ENCODE results near the gene PLA2G2D.

Gene PLA2G2D

GRCh38 chr1:20160034-20160433 is 40.7 kb upstream of the PLA2G2D start:
- H3K4me2 ChIP-seq (ENCODE audit: low read length), result no peak overlapping the region

DNA sequence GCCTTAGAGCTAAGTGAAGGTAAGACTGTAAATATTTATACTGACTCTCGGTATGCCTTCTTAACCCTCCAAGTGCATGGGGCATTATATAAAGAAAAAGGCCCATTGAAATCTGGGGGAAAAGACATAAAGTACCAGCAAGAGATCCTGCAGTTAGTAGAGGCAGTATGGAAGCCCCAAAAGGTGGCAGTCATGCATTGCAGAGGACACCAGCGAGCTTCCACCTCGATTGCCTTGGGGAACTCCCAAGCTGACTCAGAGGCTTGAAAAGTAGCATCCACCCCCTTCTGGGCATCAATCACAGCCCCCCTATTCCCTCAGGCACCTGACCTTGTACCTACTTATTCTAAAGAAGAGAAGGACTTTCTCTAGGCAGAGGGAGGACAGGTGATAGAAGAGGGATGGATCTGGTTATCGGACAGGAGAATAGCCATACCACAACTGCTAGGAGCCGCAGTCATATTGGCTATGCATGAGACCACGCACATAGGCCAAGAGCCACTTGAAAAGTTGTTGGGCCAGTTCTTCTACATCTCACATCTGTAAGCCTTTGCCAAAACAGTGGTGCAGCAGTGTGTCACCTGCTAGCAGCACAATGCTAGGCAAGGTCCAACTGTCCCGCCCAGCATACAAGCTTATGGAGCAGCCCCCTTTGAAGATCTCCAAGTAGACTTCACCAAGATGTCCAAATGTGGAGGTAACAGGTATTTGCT is 39.2 kb upstream of the PLA2G2D start:
- Histone ChIP-seq H3K79me2 (ENCODE audit: control insufficient read depth, low read length) (no peaks in the 10 kb centered on the region), H3K4me2 (ENCODE audit: low read length) (no peak overlapping the region), H3K27me3 (ENCODE audit: control insufficient read depth, low read length) (no peaks in the 10 kb centered on the region), H4K20me1 (ENCODE audit: control insufficient read depth, insufficient read depth, low read depth, low read length) (no peaks in the 10 kb centered on the region), H3K9me2 (replicated peaks; ENCODE audit: control insufficient read depth, low read length) (no peaks in the 10 kb centered on the region), H3K4me3 (ENCODE audit: low read length) (no peak overlapping the region), H3K27ac (ENCODE audit: low read depth, low read length) (no peak overlapping the region), H3F3A (ENCODE audit: control insufficient read depth, insufficient read depth) (no peaks in the 10 kb centered on the region), H3K36me3 (ENCODE audit: control insufficient read depth, low read length) (no peaks in the 10 kb centered on the region), H3K4me1 (ENCODE audit: control insufficient read depth, low read length) (no peaks in the 10 kb centered on the region), H3K9me3 (ENCODE audit: control insufficient read depth, insufficient read depth, low read length) (peaks cover 19% of the 10 kb centered on the region)
- TF ChIP-seq EZH2phosphoT487 (IDR thresholded peaks at IDR 0.05; ENCODE audit: borderline replicate concordance, low read length) (no peak), CTCF (IDR thresholded peaks at IDR 0.05; ENCODE audit: low read depth, low read length, poor library complexity, severe bottlenecking) (no peak)

More at GRCh38 chr1:20160034-20160433, 40.7 kb upstream of the PLA2G2D start:
- H3K9me3 ChIP-seq (ENCODE audit: control insufficient read depth, insufficient read depth, low read length), result peaks cover 19% of the 10 kb centered on the region
- no peaks in the 10 kb centered on the region for H3K79me2 ChIP-seq (ENCODE audit: control insufficient read depth, low read length)
- H3K4me3 ChIP-seq (ENCODE audit: low read length), result no peak overlapping the region
- no peaks in the 10 kb centered on the region for H3K4me1 ChIP-seq (ENCODE audit: control insufficient read depth, low read length)
- no peaks in the 10 kb centered on the region for H3K9me2 ChIP-seq (replicated peaks; ENCODE audit: control insufficient read depth, low read length)
- H3F3A ChIP-seq (ENCODE audit: control insufficient read depth, insufficient read depth), result no peaks in the 10 kb centered on the region
- TF ChIP-seq EZH2phosphoT487 (IDR thresholded peaks at IDR 0.05; ENCODE audit: borderline replicate concordance, low read length) (no peak), CTCF (IDR thresholded peaks at IDR 0.05; ENCODE audit: low read depth, low read length, poor library complexity, severe bottlenecking) (no peak)
- no peak overlapping the region for H3K27ac ChIP-seq (ENCODE audit: low read depth, low read length)
- H3K27me3 ChIP-seq (ENCODE audit: control insufficient read depth, low read length), result no peaks in the 10 kb centered on the region
- no peaks in the 10 kb centered on the region for H4K20me1 ChIP-seq (ENCODE audit: control insufficient read depth, insufficient read depth, low read depth, low read length)
- H3K36me3 ChIP-seq (ENCODE audit: control insufficient read depth, low read length), result no peaks in the 10 kb centered on the region

DNA sequence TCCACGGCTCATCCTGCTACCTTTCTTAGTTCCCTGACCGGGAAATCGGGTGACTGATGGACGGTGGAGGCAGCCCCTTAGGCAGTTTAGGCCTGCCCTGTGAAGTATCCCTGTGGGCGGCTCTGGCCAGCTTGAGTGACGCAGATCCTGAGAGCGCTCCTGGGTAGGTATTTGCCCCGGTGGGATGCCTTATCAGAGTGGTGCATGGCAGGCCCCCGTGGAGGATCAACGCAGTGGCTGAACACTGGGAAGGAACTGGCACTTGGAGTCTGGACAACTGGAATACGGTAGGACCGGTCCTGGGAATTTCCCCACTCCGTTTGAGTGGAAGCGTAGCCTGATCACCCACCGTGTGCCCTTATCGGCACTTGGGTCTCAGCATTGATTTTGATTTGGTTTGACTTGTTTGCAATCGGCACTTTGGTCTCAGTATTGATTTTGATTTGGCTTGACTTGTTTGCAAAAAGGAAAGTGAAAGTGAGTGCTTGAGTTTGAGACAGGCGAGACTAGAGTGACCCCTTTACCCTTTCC is 35.0 kb upstream of the PLA2G2D start:
- no peaks in the 10 kb centered on the region for H3K9me2 ChIP-seq (replicated peaks; ENCODE audit: control insufficient read depth, low read length)
- H3K36me3 ChIP-seq (ENCODE audit: control insufficient read depth, low read length), result no peaks in the 10 kb centered on the region
- H3K27me3 ChIP-seq (ENCODE audit: control insufficient read depth, low read length), result no peaks in the 10 kb centered on the region
- no peak overlapping the region for H3K4me3 ChIP-seq (ENCODE audit: low read length)
- H3K79me2 ChIP-seq (ENCODE audit: control insufficient read depth, low read length), result no peaks in the 10 kb centered on the region
- no peak overlapping the region for H3K27ac ChIP-seq (ENCODE audit: low read depth, low read length)
- H3K9me3 ChIP-seq (ENCODE audit: control insufficient read depth, insufficient read depth, low read length), result peaks cover 6% of the 10 kb centered on the region; the same call in 1 of the 2 replicates
- no peaks in the 10 kb centered on the region for H3F3A ChIP-seq (ENCODE audit: control insufficient read depth, insufficient read depth)
- H3K4me1 ChIP-seq (ENCODE audit: control insufficient read depth, low read length), result peaks cover 5% of the 10 kb centered on the region; the same call in 1 of the 2 replicates
- TF ChIP-seq CTCF (IDR thresholded peaks at IDR 0.05; ENCODE audit: low read depth, low read length, poor library complexity, severe bottlenecking) (no peak), EZH2phosphoT487 (IDR thresholded peaks at IDR 0.05; ENCODE audit: borderline replicate concordance, low read length) (no peak)
- H3K4me2 ChIP-seq (ENCODE audit: low read length), result no peak overlapping the region
- H4K20me1 ChIP-seq (ENCODE audit: control insufficient read depth, insufficient read depth, low read depth, low read length), result no peaks in the 10 kb centered on the region

Measured in DOHH2 (cell line).